NCI-H524 treated with DMSO at 0.1 percent for 48 hours (cell line): ENCODE results near the gene ADTRP.

Source experiments
- DNase-seq: peaks from one replicate; lab custom pipeline; 2025; lab: John Stamatoyannopoulos, UW

The ADTRP gene

GRCh38 chr6:11755725-11756124 lies 22.9 kb downstream of the ADTRP start:
- DNase-seq, result no peak

DNA sequence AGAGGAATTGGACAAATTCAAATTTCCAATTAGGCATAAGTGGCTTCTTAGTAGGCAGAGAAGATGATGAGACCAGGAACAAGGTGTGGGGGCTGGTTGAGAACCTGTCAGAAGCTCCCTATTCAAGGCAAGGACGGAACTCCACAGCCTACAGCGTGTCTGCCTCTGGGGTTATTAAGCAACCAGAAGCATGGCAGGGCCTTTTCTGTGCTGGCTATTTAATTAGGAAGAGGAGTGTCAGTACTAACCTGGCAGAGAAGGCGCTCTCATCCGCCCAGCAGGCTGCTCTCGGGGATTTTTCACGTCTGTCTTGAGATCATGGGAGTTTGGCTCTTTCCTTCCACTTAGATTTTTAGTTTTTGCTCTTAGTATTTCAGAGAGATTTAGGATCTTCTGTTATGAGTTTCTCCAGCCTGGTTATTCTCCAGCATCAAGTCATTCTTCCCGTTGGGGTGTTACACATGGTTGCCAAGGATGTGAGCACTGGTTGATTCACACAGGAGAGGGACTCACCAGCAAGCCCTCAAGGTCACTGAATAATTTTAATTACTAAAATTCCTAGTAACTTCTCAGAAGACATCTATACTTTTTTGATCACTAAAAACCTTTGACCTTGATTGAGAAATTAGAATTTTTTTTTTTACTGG lies 23.9 kb downstream of the ADTRP start:
- no peak for DNase-seq

GRCh38 chr6:11753798-11754197 lies 24.8 kb downstream of the ADTRP start:
- DNase-seq, result no peak

DNA sequence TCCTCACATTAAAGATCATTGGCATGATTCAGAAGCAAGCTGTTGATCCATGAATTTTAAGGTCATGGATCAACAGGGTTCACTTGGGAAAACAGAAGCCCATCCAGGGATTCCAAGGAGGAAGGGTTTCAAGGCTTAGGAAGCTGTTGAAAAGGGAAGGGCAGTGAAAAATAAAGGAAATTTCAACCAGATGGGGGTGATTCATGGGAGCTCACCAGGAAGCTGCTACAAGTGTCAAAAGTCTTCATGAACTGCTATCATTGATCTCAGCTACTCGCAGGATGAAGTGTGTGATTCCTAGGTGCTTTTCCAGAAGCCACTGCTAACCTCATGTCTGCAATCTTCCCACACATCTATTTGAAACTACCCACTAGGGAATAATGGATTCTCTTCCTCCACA lies 26.2 kb downstream of the ADTRP start:
- DNase-seq, result no peak

DNA sequence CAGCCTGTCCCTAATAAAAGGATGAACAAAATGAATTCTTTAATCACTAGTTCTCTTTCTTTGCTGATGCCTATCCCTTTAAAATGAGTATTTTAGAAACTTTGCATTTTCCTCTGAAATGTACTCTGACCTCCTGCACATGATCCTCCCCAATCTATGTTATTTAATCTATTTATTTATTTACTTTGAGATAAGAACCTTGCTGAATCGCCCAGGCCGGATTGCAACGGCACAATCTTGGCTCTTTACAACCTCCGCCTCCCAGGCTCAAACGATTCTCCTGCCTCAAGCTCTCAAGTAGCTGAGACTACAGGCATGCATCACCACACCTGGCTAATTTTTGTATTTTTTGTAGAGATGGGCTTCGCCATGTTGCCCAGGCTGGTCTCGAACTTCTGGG lies 27.9 kb downstream of the ADTRP start:
- DNase-seq, result no peak

DNA sequence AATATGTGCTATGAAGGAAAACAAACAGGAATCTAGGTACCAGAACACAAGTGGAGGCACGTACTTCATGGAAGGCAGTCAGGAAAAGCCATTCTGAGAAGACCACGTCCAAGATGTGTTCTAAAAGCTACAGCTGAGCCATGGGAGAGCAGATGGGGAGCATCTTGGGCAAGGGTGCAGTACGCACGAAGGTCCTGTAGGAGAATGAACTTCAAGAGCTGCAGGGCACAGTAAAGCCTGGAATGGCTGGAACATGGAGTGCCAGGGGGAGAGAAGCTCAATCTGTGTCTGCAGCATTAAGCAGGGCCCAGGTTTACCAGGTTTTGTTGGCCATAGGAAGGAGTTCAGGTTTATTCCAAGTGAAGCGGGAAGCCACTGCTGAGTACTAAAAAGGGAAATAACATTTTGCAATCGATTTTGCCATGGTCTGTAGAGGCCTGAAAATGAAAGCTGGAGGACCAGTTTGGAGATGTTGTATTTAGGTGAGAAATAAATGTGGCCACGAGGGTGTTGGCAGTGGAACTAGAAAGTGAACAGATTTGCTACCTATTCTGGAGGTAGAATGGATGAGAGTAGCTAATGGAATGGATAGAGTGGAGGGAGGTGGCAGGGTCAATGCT lies 29.9 kb downstream of the ADTRP start:
- DNase-seq, result no peak

GRCh38 chr6:11747021-11747420 lies 31.6 kb downstream of the ADTRP start:
- no peak for DNase-seq

GRCh38 chr6:11744753-11745152 lies 33.9 kb downstream of the ADTRP start:
- DNase-seq, result no peak

GRCh38 chr6:11744101-11744500 lies 34.5 kb downstream of the ADTRP start:
- no peak for DNase-seq

GRCh38 chr6:11740875-11741274 lies 37.7 kb downstream of the ADTRP start:
- DNase-seq, result no peak

GRCh38 chr6:11738661-11739375 lies 39.8 kb downstream of the ADTRP start:
- DNase-seq, result no peak

DNA sequence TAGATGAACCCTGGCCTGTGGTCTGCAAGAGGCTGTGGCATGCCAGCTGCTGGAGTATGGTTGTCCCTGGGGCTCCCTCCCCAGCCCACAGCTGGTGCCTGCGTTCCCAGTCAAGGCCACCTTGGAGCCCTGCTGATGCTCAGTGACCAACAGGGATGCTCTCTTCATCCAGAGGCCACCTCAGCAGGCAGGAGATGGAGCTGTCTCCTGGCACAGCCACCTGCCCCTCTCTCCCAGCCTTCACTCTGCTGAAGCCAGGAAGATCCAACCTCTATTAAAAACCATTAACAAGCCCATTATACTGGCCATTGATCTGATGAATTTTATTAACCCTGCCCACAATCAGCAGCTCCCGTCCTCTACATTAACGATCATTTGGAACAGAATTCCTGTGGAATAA lies 40.4 kb downstream of the ADTRP start:
- no peak for DNase-seq

GRCh38 chr6:11736601-11737000 lies 42.0 kb downstream of the ADTRP start:
- no peak for DNase-seq

DNA sequence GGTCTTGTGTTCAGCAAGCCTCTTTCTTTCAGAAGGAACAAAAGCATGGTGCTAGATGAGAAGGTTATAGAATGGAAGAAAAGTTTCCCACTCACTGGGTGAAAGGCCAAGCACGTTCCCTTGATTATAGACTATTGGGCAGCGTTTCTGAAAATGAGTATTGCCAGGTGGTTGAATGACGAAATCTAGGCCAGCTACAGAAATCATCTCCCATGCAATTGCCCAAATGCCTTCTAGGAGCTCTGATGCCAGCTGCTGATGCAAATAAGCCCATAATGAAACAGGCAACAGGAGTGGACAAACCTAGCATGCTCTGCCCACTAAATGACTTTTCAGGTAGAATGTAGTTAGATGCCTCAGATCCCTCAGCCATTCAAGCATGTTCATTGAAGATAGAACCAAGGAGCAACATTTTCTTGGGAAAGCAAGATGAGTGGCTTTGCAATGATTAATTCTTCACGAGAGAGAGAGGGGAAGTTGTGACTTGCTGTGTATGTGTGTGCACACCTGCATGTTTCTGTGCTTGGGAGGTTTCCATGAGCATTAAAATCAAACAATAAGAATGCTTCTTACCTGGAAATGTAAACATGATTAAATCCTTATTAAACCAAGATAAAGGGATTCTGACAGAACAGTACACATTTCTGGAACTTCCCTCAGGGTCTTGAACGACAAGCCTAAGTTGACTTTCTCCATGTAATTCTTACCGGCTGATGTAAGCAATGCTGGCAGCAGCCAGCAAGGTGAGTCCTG lies 43.6 kb downstream of the ADTRP start:
- DNase-seq, result no peak

GRCh38 chr6:11732036-11732631 lies 46.5 kb downstream of the ADTRP start:
- DNase-seq, result no peak

DNA sequence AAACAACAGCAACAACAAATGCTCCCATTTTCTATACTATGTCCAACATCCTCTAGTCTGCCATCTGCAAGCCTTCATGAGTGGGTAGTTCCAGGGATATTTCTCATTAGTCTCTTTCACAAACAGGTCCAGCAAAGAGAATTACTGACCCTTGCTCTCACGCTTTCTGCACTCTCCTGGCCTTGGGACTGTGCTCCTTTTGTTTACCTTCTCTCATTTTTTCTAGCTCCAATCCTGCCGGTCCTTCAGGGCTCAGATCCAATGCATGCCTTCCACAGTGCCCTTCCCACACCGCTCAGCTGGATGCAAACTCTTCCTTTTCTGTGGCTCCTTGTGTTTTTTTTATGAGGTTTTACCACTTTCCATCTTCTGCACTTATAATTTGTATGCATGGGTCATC lies 47.2 kb downstream of the ADTRP start:
- DNase-seq, result no peak

DNA sequence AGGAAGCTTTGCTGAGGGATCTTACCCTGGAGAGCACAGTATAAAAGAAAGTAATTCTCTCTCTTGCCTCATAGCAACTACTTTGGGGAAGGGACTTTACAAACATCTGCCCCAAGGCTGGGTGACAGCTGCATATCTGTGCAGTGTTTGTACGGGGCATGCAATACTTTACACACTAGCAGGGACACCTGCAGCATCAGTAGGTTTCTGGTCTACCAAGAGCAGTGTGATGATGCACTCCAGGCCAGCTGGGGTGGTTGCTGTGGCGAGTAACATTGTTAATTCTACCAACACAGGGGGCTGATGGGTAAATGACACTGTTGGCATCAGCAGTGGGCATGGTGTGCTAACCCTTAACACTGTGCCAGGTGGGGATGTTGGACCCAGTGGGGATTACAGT lies 48.0 kb downstream of the ADTRP start:
- DNase-seq, result no peak

DNA sequence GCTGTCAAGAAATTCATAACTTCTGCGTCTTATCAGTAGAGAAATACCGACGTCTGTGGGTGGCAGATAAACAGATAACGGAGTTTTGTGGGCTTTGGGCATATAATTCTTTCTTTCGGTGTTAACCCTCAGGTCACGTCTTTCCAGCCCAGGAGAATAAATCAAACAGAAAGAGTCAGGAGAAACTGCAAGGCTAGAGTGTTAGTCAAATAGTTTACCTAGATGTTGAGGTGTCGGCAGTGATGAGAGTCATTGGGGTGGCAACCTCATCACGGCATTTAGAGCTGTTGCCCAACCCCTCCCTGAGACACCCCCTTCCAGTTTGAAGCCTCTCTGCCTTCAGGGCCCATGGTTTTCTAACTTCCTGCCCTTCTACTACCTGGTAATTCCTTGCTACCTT lies 49.5 kb downstream of the ADTRP start:
- DNase-seq, result no peak

GRCh38 chr6:11727998-11728961 lies 50.3 kb downstream of the ADTRP start:
- no peak for DNase-seq

GRCh38 chr6:11727346-11727997 lies 51.1 kb downstream of the ADTRP start:
- no peak for DNase-seq

GRCh38 chr6:11724286-11724685 lies 54.3 kb downstream of the ADTRP start:
- DNase-seq, result no peak
